ENCODE results near the gene OR2C3. TPM values are rescaled to one million over a fixed set of nuclear protein-coding genes. Genes with fewer than 3 reads are reported as not detected.

OR2C3 gene
- total RNA-seq, 1 donor from 2014 or later = not detected

DNA sequence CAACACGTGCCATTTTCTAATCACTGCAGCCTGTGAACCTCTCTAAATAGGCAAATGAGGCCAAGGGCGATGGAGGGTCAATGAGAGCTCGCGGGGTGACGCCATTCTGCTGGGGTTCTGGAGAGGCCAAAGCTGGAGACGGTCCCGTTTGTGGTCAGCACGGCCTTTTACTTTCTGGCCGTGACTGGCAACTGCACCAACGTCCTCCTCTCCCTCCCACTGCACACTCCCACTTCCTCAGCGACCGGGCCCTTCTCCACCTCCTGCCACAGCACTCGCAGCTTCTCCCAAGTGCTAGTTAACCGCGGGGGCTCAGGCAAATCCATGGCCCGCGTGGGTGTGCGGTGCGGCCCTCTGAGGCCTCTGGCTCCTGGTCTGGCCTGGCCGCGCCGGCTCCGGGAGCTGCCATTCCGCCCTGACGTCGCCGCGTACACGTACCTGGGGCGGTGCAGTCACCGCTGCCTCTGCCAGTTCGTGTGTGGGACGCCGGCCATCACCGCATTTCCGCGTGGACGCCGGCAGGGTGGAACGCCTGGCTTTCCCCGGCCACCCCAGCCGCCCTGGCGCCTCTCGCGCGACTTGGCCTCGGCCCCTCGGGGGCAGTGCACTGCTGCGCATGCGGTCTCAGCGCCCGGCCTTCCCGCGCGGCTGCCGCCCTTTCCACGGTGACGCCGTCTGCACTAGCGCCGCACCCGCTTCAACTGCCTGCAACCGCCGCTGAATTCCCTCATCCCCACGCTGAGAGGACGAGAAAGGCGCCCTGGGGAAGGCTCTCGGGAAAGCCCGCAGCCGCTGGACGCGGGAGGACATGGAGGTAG is 18.2 kb downstream of the OR2C3 start:
- intact Hi-C loops (cut with DNase I) = no loop called here
- H3K9me3 ChIP-seq = peaks cover 0 to 5% of the 10 kb centered on the region in 2 donors
- TF ChIP-seq, protein P1, sequence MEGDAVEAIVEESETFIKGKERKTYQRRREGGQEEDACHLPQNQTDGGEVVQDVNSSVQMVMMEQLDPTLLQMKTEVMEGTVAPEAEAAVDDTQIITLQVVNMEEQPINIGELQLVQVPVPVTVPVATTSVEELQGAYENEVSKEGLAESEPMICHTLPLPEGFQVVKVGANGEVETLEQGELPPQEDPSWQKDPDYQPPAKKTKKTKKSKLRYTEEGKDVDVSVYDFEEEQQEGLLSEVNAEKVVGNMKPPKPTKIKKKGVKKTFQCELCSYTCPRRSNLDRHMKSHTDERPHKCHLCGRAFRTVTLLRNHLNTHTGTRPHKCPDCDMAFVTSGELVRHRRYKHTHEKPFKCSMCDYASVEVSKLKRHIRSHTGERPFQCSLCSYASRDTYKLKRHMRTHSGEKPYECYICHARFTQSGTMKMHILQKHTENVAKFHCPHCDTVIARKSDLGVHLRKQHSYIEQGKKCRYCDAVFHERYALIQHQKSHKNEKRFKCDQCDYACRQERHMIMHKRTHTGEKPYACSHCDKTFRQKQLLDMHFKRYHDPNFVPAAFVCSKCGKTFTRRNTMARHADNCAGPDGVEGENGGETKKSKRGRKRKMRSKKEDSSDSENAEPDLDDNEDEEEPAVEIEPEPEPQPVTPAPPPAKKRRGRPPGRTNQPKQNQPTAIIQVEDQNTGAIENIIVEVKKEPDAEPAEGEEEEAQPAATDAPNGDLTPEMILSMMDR (IDR thresholded peaks at IDR 0.05) = no peak
- no peak overlapping the region for H3K4me3 ChIP-seq
- no peaks in the 10 kb centered on the region for H3K36me3 ChIP-seq
- no peak for DNase-seq (ENCODE audit: low spot score in 2 of 2)
- H3K27me3 ChIP-seq = no peaks in the 10 kb centered on the region
- no peak overlapping the region for H3K27ac ChIP-seq
- no peaks in the 10 kb centered on the region for H3K4me1 ChIP-seq

DNA sequence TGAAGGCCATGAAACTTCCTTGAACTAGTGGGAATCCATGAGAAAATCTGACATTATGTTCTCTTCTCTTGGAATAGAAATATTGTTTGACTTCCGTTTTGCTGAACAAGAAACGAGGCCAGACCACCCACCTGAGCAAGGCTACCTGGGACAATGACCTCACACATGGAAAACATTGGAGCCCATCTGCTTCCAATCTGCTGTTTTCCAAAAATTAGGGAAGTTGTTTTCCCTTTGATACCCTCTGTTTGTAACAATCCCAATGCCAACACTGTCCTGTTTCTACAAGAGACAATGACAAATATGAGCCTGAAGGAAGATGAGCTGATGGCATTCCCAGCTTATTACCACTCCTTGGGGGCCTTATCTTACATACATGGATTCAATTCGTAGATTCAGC is 29.4 kb downstream of the OR2C3 start:
- Histone ChIP-seq H3K27me3 (no peaks in the 10 kb centered on the region), H3K9me3 (no peaks in the 10 kb centered on the region), H3K27ac (no peak overlapping the region), H3K4me1 (no peaks in the 10 kb centered on the region), H3K36me3 (no peaks in the 10 kb centered on the region), H3K4me3 (no peak overlapping the region)
- TF ChIP-seq, protein P1 (IDR thresholded peaks at IDR 0.05) = no peak
- no peak for DNase-seq (ENCODE audit: low spot score in 2 of 2)
- intact Hi-C loops (cut with DNase I) = no loop called here

DNA sequence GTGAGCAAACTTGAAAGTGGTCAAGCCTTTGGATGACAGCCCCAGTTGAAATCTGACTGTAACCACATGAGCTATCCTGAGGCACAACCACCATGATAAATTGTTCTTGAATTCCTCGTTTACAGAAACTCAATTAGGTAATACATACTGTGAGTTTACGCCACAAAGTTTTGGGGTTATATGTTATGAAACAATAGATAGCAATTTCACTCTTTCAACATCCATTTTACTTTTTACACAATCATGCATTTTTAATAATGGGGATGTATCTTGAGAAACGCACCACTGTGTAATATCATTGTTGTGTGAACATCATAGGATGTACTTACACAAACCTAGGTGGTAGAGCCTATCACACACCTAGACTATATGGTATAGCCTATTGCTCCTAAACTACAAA is 35.4 kb downstream of the OR2C3 start:
- TF ChIP-seq, protein P1 (IDR thresholded peaks at IDR 0.05) = no peak
- intact Hi-C loops (cut with DNase I) = no loop called here
- DNase-seq (ENCODE audit: low spot score in 2 of 2) = no peak

DNA sequence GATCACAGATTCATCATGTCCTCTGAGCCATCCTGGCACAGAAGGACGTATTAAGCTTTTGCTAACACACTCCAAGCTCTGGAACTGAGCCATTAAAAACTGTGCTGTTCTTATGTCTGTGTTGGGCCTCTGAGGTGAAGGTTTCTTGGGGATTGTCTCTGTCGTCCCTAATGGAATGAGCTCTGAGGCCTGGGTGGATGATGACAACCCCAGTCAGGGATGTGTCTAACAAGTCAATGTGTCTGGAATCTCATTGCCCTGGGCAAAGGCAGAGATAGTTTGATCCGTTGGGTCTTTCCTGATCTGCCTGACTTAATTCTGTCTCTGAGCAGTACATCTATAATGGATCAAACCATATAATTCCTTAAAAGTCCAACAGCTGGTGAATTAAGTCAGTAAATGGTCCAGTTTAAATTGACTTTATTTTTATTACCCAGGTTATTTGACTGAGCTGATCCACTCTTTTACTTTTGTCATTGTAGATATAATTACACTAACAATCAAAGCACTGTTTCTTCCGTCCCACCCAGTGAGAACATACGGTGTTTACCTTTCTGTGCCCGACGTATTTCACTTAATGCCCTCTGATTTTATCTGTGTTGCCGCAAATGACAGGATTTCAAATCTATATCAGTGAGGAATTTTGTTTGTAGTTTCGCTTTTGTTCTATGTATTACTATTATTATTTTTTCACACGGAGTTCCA is 39.5 kb downstream of the OR2C3 start:
- no peak overlapping the region for H3K27ac ChIP-seq
- H3K27me3 ChIP-seq = no peaks in the 10 kb centered on the region

More for the DNA sequence above, 35.4 kb downstream of the OR2C3 start:
- Histone ChIP-seq H3K4me1 (no peaks in the 10 kb centered on the region), H3K36me3 (no peaks in the 10 kb centered on the region), H3K9me3 (no peaks in the 10 kb centered on the region), H3K27me3 (no peaks in the 10 kb centered on the region), H3K4me3 (no peak overlapping the region), H3K27ac (no peak overlapping the region)

DNA sequence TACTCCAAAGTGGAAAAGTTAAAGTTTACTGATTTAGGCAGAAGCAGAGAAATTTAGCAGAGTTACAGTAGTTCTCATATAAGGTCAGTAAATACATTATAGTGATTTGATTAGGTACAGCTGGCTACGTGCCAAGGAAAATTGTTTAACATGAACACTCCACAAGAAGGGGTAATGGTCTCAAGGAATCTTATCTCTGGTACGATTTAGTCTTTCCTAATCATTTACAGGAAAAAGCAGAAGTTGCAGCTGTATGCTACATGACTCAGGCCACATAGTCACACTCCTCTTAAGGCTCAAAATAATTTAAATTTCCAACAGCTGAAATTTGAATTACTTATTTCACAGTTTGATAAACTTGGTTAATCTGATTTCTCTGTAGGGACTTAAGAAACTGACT is 41.5 kb downstream of the OR2C3 start:
- Histone ChIP-seq H3K4me3 (no peak overlapping the region), H3K36me3 (no peaks in the 10 kb centered on the region), H3K27ac (no peak overlapping the region), H3K9me3 (no peaks in the 10 kb centered on the region), H3K4me1 (no peaks in the 10 kb centered on the region), H3K27me3 (no peaks in the 10 kb centered on the region)
- DNase-seq (ENCODE audit: low spot score in 2 of 2) = no peak
- TF ChIP-seq, protein P1 (IDR thresholded peaks at IDR 0.05) = no peak
- intact Hi-C loops (cut with DNase I) = no loop called here

More for the DNA sequence above, 39.5 kb downstream of the OR2C3 start:
- intact Hi-C loops (cut with DNase I) = no loop called here
- H3K4me3 ChIP-seq = no peak overlapping the region
- H3K9me3 ChIP-seq = no peaks in the 10 kb centered on the region
- TF ChIP-seq, protein P1 (IDR thresholded peaks at IDR 0.05) = no peak
- no peaks in the 10 kb centered on the region for H3K4me1 ChIP-seq
- DNase-seq (ENCODE audit: low spot score in 2 of 2) = no peak
- H3K36me3 ChIP-seq = no peaks in the 10 kb centered on the region
